HepG2 (cell line): ENCODE measurements around the gene VSIG10L2. TPM values are rescaled to one million over a fixed set of nuclear protein-coding genes. Genes with fewer than 3 reads are reported as not detected.

Source experiments
- ARID5B ChIP-seq: IDR thresholded peaks from 2 replicates; pipeline ENCODE4 v1.4.0; 2020; ENCODE audit warnings: mild to moderate bottlenecking, missing genetic modification reagents
- ATF2 ChIP-seq: sonication (generic); formaldehyde crosslinking; IDR thresholded peaks from 2 replicates; pipeline ENCODE4 v1.4.0; 2020; ENCODE audit warnings: missing genetic modification reagents
- NR0B2 ChIP-seq: sonication (generic); formaldehyde crosslinking; IDR thresholded peaks from 2 replicates; pipeline ENCODE4 v1.4.0; 2020; ENCODE audit warnings: mild to moderate bottlenecking, missing genetic modification reagents
- PAXIP1 ChIP-seq: sonication (generic); formaldehyde crosslinking; conservative IDR thresholded peaks from 2 replicates; pipeline ENCODE4 v1.4.0; 2020; ENCODE audit warnings: mild to moderate bottlenecking, missing genetic modification reagents, moderate library complexity
- SMARCC2 ChIP-seq: fragments of 450-650 bp; IDR thresholded peaks from 2 replicates; pipeline ENCODE4 v1.6.1; 2017; ENCODE audit warnings: antibody characterized with exemption, mild to moderate bottlenecking
- ZFP36 ChIP-seq: fragments of 150-350 bp; IDR thresholded peaks from 2 replicates; pipeline ENCODE4 v1.6.1; 2018; ENCODE audit warnings: borderline replicate concordance, low read length, low read depth; ENCODE audit not compliant: partially characterized antibody
- ZFX ChIP-seq: sonication (generic); formaldehyde crosslinking; IDR thresholded peaks from 2 replicates; pipeline ENCODE4 v1.4.0; 2020; ENCODE audit warnings: mild to moderate bottlenecking, low read depth, missing genetic modification reagents, moderate library complexity
- ZNF138 ChIP-seq: sonication (generic); formaldehyde crosslinking; IDR thresholded peaks from 2 replicates; pipeline ENCODE4 v1.5.0; 2020; ENCODE audit warnings: mild to moderate bottlenecking, low read depth, missing genetic modification reagents
- ZNF644 ChIP-seq: IDR thresholded peaks from 2 replicates; pipeline ENCODE4 v1.6.1; 2016; ENCODE audit warnings: low read depth
- ZNF674 ChIP-seq: sonication (generic); formaldehyde crosslinking; IDR thresholded peaks from 2 replicates; pipeline ENCODE4 v1.5.0; 2020; ENCODE audit warnings: low read depth, mild to moderate bottlenecking, missing genetic modification reagents
- polyA plus RNA-seq, 8 experiments: library from polyadenylated mRNA; depleted of rRNA in 3 of 8; stranded (reverse) in 7 of 8; unstranded in 1 of 8; fragments of >200 nt; fragmentation: Illumina TruSeq in 4 of 8; extraction: Trizol in 4 of 8; gene quantifications; 2 replicates each; pipeline versions ENCODE4 v1.2.1 to v1.2.3, GENCODE V29; 2011 to 2016; ENCODE audit warnings: low read depth in 4 of 8, missing spikeins in 1 of 8, mixed read lengths in 1 of 8; ENCODE audit not compliant: insufficient read depth in 1 of 8
- total RNA-seq, 5 experiments: library from RNA; depleted of rRNA; stranded (reverse); fragments of >200 nt; fragmentation: Illumina TruSeq; extraction: Trizol; gene quantifications; 2 replicates each; pipeline ENCODE4 v1.2.3, GENCODE V29; 2016; ENCODE audit warnings: low read depth in 1 of 5

The VSIG10L2 gene
- total and polyA plus RNA-seq, 2 of the 13 experiments (the other 11 are each of a cell fraction or from before 2014, with no cell fraction given), result 0.21 TPM; not detected in 1

- no peak for TF ChIP-seq SMARCC2
- TF ChIP-seq ZNF644 (CRISPR knock-in tag), result peak; percentile 25; the same call in 1 of the 2 replicates
- TF ChIP-seq ZFP36, result no peak
- peak; percentile 25; the same call in 1 of the 2 replicates for TF ChIP-seq ZFX (CRISPR knock-in tag)
- no peak for TF ChIP-seq ZNF138 (CRISPR knock-in tag)
- no peak for TF ChIP-seq ZNF674 (CRISPR knock-in tag)
- TF ChIP-seq NR0B2 (CRISPR knock-in tag), result no peak
- TF ChIP-seq ARID5B (CRISPR knock-in tag), result peak; percentile 33; the same call in 1 of the 2 replicates
- peak; percentile 52; the same call in 1 of the 2 replicates for TF ChIP-seq PAXIP1
- TF ChIP-seq ATF2, result no peak
These were observed 24.8 kb upstream of the VSIG10L2 start (continued) for GRCh38 chr11:125921042-125921441.
